Heart left ventricle (tissue), 16 donors: ENCODE data around the gene ZNF75A. TPM values are rescaled to one million over a fixed set of nuclear protein-coding genes. Genes with fewer than 3 reads are reported as not detected.

Source experiments
- ATAC-seq, 4 donors: fragments of 200-7000 bp; cut with Tn5 transposase; one replicate each; pipeline ENCODE4 v1.9.1; 2020 to 2022; ENCODE audit warnings: moderate library complexity in 4 of 4, mild to moderate bottlenecking in 3 of 4, moderate number of reproducible peaks in 1 of 4
- DNase-seq, 5 donors: peaks; one replicate each; pipeline ENCODE4 v3.0.0-alpha.2; 2020
- H3K27ac ChIP-seq, 12 donors: fragments of 200-600 bp; sonication (generic) in 4 of 12; one replicate each; pipeline versions ENCODE4 v1.5.0 to v1.8.0; 2016 to 2022; ENCODE audit warnings: mild to moderate bottlenecking in 2 of 12
- H3K27me3 ChIP-seq, 9 donors: fragments of 200-600 bp; sonication (generic) in 2 of 9; one replicate each; pipeline versions ENCODE4 v1.5.1 to v1.8.0; 2016 to 2022; ENCODE audit warnings: mild to moderate bottlenecking in 3 of 9
- H3K36me3 ChIP-seq, 9 donors: fragments of 200-600 bp; sonication (generic) in 2 of 9; one replicate each; pipeline versions ENCODE4 v1.5.0 to v1.8.0; 2018 to 2022; ENCODE audit warnings: mild to moderate bottlenecking in 2 of 9
- H3K4me1 ChIP-seq, 12 donors: fragments of 200-600 bp; sonication (generic) in 4 of 12; one replicate each; pipeline versions ENCODE4 v1.5.0 to v1.8.0; 2016 to 2022; ENCODE audit warnings: mild to moderate bottlenecking in 3 of 12
- H3K4me3 ChIP-seq, 12 donors: fragments of 200-600 bp; sonication (generic) in 4 of 12; one replicate each; pipeline versions ENCODE4 v1.5.0 to v1.8.0; 2017 to 2022; ENCODE audit warnings: mild to moderate bottlenecking in 9 of 12, moderate library complexity in 4 of 12
- H3K9me3 ChIP-seq, 12 donors: fragments of 200-600 bp; sonication (generic) in 4 of 12; one replicate each; pipeline versions ENCODE4 v1.5.0 to v1.8.0; 2016 to 2022; ENCODE audit warnings: mild to moderate bottlenecking in 1 of 12
- CTCF ChIP-seq, 12 donors: fragments of 200-600 bp; sonication (generic) in 4 of 12; IDR thresholded peaks; one replicate each; pipeline versions ENCODE4 v1.5.0 to v1.8.0; 2018 to 2022; ENCODE audit warnings: antibody characterized with exemption in 12 of 12, mild to moderate bottlenecking in 5 of 12
- POLR2A ChIP-seq, 2 donors: fragments of 450-650 bp; IDR thresholded peaks; one replicate each; pipeline ENCODE4 v1.6.1; 2017; ENCODE audit warnings: antibody characterized with exemption in 2 of 2, mild to moderate bottlenecking in 2 of 2, moderate library complexity in 2 of 2
- WGBS, 4 donors: extraction: QIAGEN DNeasy Blood & Tissue Kit in 2 of 4; methylation state at CpG; one replicate each; pipeline versions ENCODE4 v1.1.5 to v1.1.7; 2013 to 2018; 5-methylcytosine and 5-hydroxymethylcytosine counted together
- intact Hi-C, 10 donors: fragments of 100-400 bp; cut with DNase I; formaldehyde crosslinking; loops; one replicate each; pipeline versions ENCODE4 v1.11.1 to v1.14.2; 2022
- long read RNA-seq, 3 donors: library from polyadenylated mRNA; unstranded; transcript quantifications; one replicate each; pipeline ENCODE4 v2.0.0, GENCODE V29; 2020 to 2021
- polyA plus RNA-seq, 2 donors: library from polyadenylated mRNA; stranded (reverse); fragments of 200-250 nt; gene quantifications; one replicate each; pipeline ENCODE4 v1.2.3, GENCODE V29; 2013
- total RNA-seq, 9 donors: library from RNA; depleted of rRNA in 2 of 9; stranded (reverse); fragments of >200 nt in 2 of 9; fragmentation: NEBNext Ultra II Directional in 3 of 9; extraction: Animal tissue kit (Norgen Biotek cat#: 25700) in 3 of 9; gene quantifications; one replicate each; pipeline versions ENCODE4 v1.1.0 to v1.2.4, GENCODE V29; 2016 to 2023
- donor health status: ischemic (EF 13 %, LVEDD 7.1; RV severe dilation, severe dysfunction).
- donor health status: healthy with polysubstance abuse.
- donor health status: DM: no; HTN: yes; CAD: no.
- donor health status: DM: no; HTN: no; CAD: no.
- donor health status: ischemic (EF 25% LVEDD 6.9; RV normal size, moderate dysfunction).
- donor health status: ischemic (EF 25% LVEDD 5.7; RV mildly dilated, moderate dysfunction).
- donor health status: healthy.
- donor health status: DM: yes; HTN: yes; CAD: no.
- donor health status: ischemic (EF 35%, LVEDD 5.7; RV mildly dilated, moderate dysfunction).
- donor health status: nonischemic (EF 11% LVEDD 7.7; RV severe dilation, severe dysfunction).
- donor health status: DM: yes; HTN: yes; CAD: no.
- donor health status: PGD.
- donor health status: ischemic (EF 29% LVEDD 5.4; RV normal size, mild dysfunction).
- donor health status: nonischemic (EF 23%, LVEDD 6.1; RV moderate dilation, normal function).

ZNF75A gene
- 10 to 100 TPM; 13.3 to 27.3 (median 18.1) TPM for total RNA-seq
- 10 to 100 TPM; 12.3 to 22.0 TPM for polyA plus RNA-seq
- long read RNA-seq, donor 1, partial matches to known transcripts: 3 of 31 reads
- long read RNA-seq, donor 1, other reads (novel, unspliced or antisense): 24 of 31 reads
- long read RNA-seq, donor 2, partial matches to known transcripts: 22 of 84 reads
- long read RNA-seq, donor 2, other reads (novel, unspliced or antisense): 53 of 84 reads
- long read RNA-seq, donor 3, partial matches to known transcripts: 6 of 27 reads
- long read RNA-seq, donor 3, other reads (novel, unspliced or antisense): 18 of 27 reads

- Histone ChIP-seq H3K36me3 (peaks cover 0 to 70% (median 22%) of the 10 kb centered on the region in 9 donors), H3K4me3 (peak within 1 kb of the TSS; percentile 52 to 92 (median 73))
Measured at GRCh38 chr16:3305109-3306068, at the start of gene ZNF75A, which contains the start of gene TIGD7. ZNF75A (plus strand) TSS chr16:3305497; CDS start chr16:3308429, 2,932 bp downstream. TIGD7 (minus strand) TSS chr16:3305430; CDS start chr16:3300614, 4,816 bp downstream.

GRCh38 chr16:3256146-3256865 lies 49.0 kb upstream of the ZNF75A start, which contains the start of gene MEFV:
MEFV (minus strand) TSS chr16:3256633; CDS start chr16:3256587, 46 bp downstream.
- Histone ChIP-seq H3K36me3 (no peaks in the 10 kb centered on the region), H3K27me3 (peaks cover 0 to 20% (median 0%) of the 10 kb centered on the region in 9 donors), H3K9me3 (no peaks in the 10 kb centered on the region), H3K4me3 (peak within 1 kb of the TSS in 4 of 12 donors; percentile 1 to 53 (median 14)), H3K27ac (peak within 1 kb of the TSS in 1 of 12 donors; percentile 82), H3K4me1 (peaks cover 0 to 33% (median 0%) of the 10 kb centered on the region in 12 donors)
- no peak for TF ChIP-seq POLR2A (IDR thresholded peaks at IDR 0.05)
- no peak for TF ChIP-seq CTCF (IDR thresholded peaks at IDR 0.05)
- ATAC-seq (peak in 3 of 4 donors; percentile 40 to 77 (median 51)), DNase-seq (peak in 1 of 5 donors; percentile 24)
- intact Hi-C loops: no loop called here
- WGBS, 4 donors: 73 to 83% (median 81%) methylated on average over 12 to 14 of the region's 14 CpGs

More at GRCh38 chr16:3305109-3306068, at the start of gene ZNF75A, which contains the start of gene TIGD7:
- peaks cover 0 to 92% (median 60%) of the 10 kb centered on the region in 12 donors for H3K9me3 ChIP-seq
- peak; percentile 98 to 100 (median 99) for ATAC-seq
- peaks cover 0 to 25% (median 18%) of the 10 kb centered on the region in 12 donors for H3K4me1 ChIP-seq
- intact Hi-C loops: loop anchor here in 6 of 10 donors (1.0 to 10.0 kb wide), 14 partner anchors 22 to 199 kb away; partner anchors contain the start of genes CLUAP1 (in 2 of the 6), ZNF263 (in 2 of the 6), ZNF174 (in 1 of the 6) and ZSCAN32 (in 1 of the 6)
- TF ChIP-seq POLR2A (IDR thresholded peaks at IDR 0.05) (peak in 1 of 2 donors; percentile 80), CTCF (IDR thresholded peaks at IDR 0.05) (peak in 7 of 12 donors; percentile 5 to 45 (median 23))
- no peaks in the 10 kb centered on the region for H3K27me3 ChIP-seq
- H3K27ac ChIP-seq: peak within 1 kb of the TSS; percentile 74 to 98 (median 94)
- DNase-seq: peak; percentile 89 to 93 (median 92)
- WGBS, 4 donors: 1 to 4% (median 1%) methylated on average over 42 to 103 of the region's 103 CpGs

GRCh38 chr16:3256866-3257465 lies 48.3 kb upstream of the ZNF75A start:
- 70 to 80% (median 73%) methylated on average over 9 of the region's 9 CpGs for WGBS, 4 donors

More at GRCh38 chr16:3256866-3257465, 48.3 kb upstream of the ZNF75A start:
- Histone ChIP-seq H3K36me3 (no peaks in the 10 kb centered on the region), H3K4me3 (peak overlapping the region in 1 of 12 donors; percentile 53), H3K4me1 (peaks cover 0 to 33% (median 0%) of the 10 kb centered on the region in 12 donors), H3K27me3 (peaks cover 0 to 20% (median 0%) of the 10 kb centered on the region in 9 donors), H3K9me3 (no peaks in the 10 kb centered on the region), H3K27ac (peak overlapping the region in 1 of 12 donors; percentile 69)
- ATAC-seq: no peak
- DNase-seq: no peak
- intact Hi-C loops: no loop called here
- TF ChIP-seq CTCF (IDR thresholded peaks at IDR 0.05) (no peak), POLR2A (IDR thresholded peaks at IDR 0.05) (no peak)
